K562 (cell line): ENCODE results near the gene ZNF335. TPM values are rescaled to one million over a fixed set of nuclear protein-coding genes. Genes with fewer than 3 reads are reported as not detected.
A peak's percentile ranks its signal among the peaks of the same experiment; 100 is the strongest.

ENCODE experiments used
- ADNP ChIP-seq: fragments of 200-800 bp; sonication (Bioruptor generic); IDR thresholded peaks from 2 replicates; pipeline ENCODE4 v1.6.1; 2016; ENCODE audit warnings: missing genetic modification characterization, missing compliant biosample characterization
- BCL6 ChIP-seq: fragments of 250-450 bp; sonication (Bioruptor Pico); IDR thresholded peaks from 2 replicates; pipeline ENCODE4 v1.4.0; 2020
- CBX1 ChIP-seq: sonication (generic); IDR thresholded peaks from 2 replicates; pipeline ENCODE4 v1.6.1; 2016; ENCODE audit warnings: antibody characterized with exemption, low read depth, mild to moderate bottlenecking
- CREM ChIP-seq: IDR thresholded peaks from 2 replicates; pipeline ENCODE4 v1.6.1; 2014; ENCODE audit warnings: antibody characterized with exemption, low read depth
- DACH1 ChIP-seq: fragments of 450-650 bp; IDR thresholded peaks from 2 replicates; pipeline ENCODE4 v1.6.1; 2018; ENCODE audit not compliant: partially characterized antibody
- EGR1 ChIP-seq: fragments of 450-650 bp; conservative IDR thresholded peaks from 2 replicates; pipeline ENCODE4 v1.6.1; 2017; ENCODE audit warnings: mild to moderate bottlenecking
- FOS ChIP-seq: IDR thresholded peaks from 3 replicates; pipeline ENCODE4 v1.6.1; 2011; ENCODE audit not compliant: insufficient read length; ENCODE audit errors: extremely low read depth
- LCOR ChIP-seq: sonication (generic); formaldehyde crosslinking; IDR thresholded peaks from 2 replicates; pipeline ENCODE4 v1.8.0; 2022; ENCODE audit warnings: mild to moderate bottlenecking, missing genetic modification reagents
- MAFK ChIP-seq: IDR thresholded peaks from 2 replicates; pipeline ENCODE4 v1.6.1; 2011; ENCODE audit warnings: low read length, improper control_type of control experiment
- NFIC ChIP-seq: fragments of 450-650 bp; IDR thresholded peaks from 2 replicates; pipeline ENCODE4 v1.6.1; 2017; ENCODE audit warnings: mild to moderate bottlenecking, inconsistent platforms
- NFYB ChIP-seq: IDR thresholded peaks from 2 replicates; pipeline ENCODE4 v1.6.1; 2011; ENCODE audit warnings: mild to moderate bottlenecking, moderate library complexity; ENCODE audit not compliant: insufficient read length; ENCODE audit errors: extremely low read depth
- NRF1 ChIP-seq, 2 experiments: fragments of 450-650 bp; IDR thresholded peaks in 1 of 2; conservative IDR thresholded peaks in 1 of 2; 2 replicates each; pipeline ENCODE4 v1.6.1; 2014; ENCODE audit warnings: mild to moderate bottlenecking in 2 of 2
- PRDM10 ChIP-seq: fragments of 450-650 bp; IDR thresholded peaks from 2 replicates; pipeline ENCODE4 v1.6.1; 2018; ENCODE audit not compliant: partially characterized antibody
- RBFOX2 ChIP-seq: fragments of 200-400 bp; formaldehyde crosslinking; IDR thresholded peaks from 2 replicates; pipeline ENCODE4 v1.6.1; 2017; ENCODE audit warnings: low read depth, mild to moderate bottlenecking, low read length, moderate library complexity
- RCOR1 ChIP-seq, 2 experiments: IDR thresholded peaks; 2 replicates each; pipeline ENCODE4 v1.6.1; 2012; ENCODE audit warnings: low read depth in 2 of 2, low read length in 2 of 2, borderline replicate concordance in 1 of 2, improper control_type of control experiment in 1 of 2
- RFX5 ChIP-seq: IDR thresholded peaks from 2 replicates; pipeline ENCODE4 v1.6.1; 2011; ENCODE audit warnings: low read depth, mild to moderate bottlenecking, improper control_type of control experiment, low read length
- SETDB1 ChIP-seq: IDR thresholded peaks from one replicate; pipeline ENCODE4 v1.6.1; 2012; ENCODE audit warnings: low read length, control low read depth, inconsistent platforms
- SNAPC5 ChIP-seq: fragments of 250-450 bp; sonication (Bioruptor Pico); IDR thresholded peaks from 2 replicates; pipeline ENCODE4 v1.8.0; 2021; ENCODE audit warnings: moderate library complexity, mild to moderate bottlenecking, inconsistent platforms
- TBP ChIP-seq: optimal IDR thresholded peaks from 2 replicates; pipeline ENCODE3; 2011; ENCODE audit warnings: low read depth, low read length, improper control_type of control experiment
- XRCC5 ChIP-seq: fragments of 200-400 bp; formaldehyde crosslinking; IDR thresholded peaks from 2 replicates; pipeline ENCODE4 v1.6.1; 2017; ENCODE audit warnings: low read depth, mild to moderate bottlenecking, low read length
- ZBTB33 ChIP-seq: sonication (generic); formaldehyde crosslinking; IDR thresholded peaks from 2 replicates; pipeline ENCODE4 v1.8.1; 2023; ENCODE audit warnings: mild to moderate bottlenecking, missing genetic modification reagents
- ZKSCAN1 ChIP-seq: fragments of 150-350 bp; IDR thresholded peaks from 2 replicates; pipeline ENCODE4 v1.6.1; 2016; ENCODE audit warnings: low read depth, low read length
- ZKSCAN3 ChIP-seq: fragments of 250-450 bp; sonication (Bioruptor Pico); IDR thresholded peaks from 2 replicates; pipeline ENCODE4 v1.4.0; 2020
- ZNF253 ChIP-seq: fragments of 250-450 bp; sonication (Bioruptor Pico); conservative IDR thresholded peaks from 2 replicates; pipeline ENCODE4 v1.6.1; 2021; ENCODE audit warnings: mild to moderate bottlenecking
- polyA plus RNA-seq, 8 experiments: library from polyadenylated mRNA; depleted of rRNA in 4 of 8; stranded (reverse) in 5 of 8; unstranded in 3 of 8; fragments of >200 nt; fragmentation: Nextera tagmentation in 2 of 8; fragmentation: Illumina TruSeq in 1 of 8; extraction: Ambion mirVana in 2 of 8; extraction: Trizol in 1 of 8; gene quantifications; 2 replicates each; pipeline versions ENCODE4 v1.2.1 to v1.2.3, GENCODE V29; 2011 to 2014; ENCODE audit warnings: inconsistent platforms in 1 of 8, missing spikeins in 1 of 8
- total RNA-seq, 7 experiments: library from RNA; depleted of rRNA in 6 of 7; stranded (reverse); fragments of >200 nt in 6 of 7; fragmentation: Illumina TruSeq in 2 of 7; extraction: Trizol in 2 of 7; gene quantifications; 2 replicates each; pipeline versions ENCODE4 v1.2.1 to v1.2.3, GENCODE V29; 2011 to 2021; ENCODE audit warnings: low replicate concordance in 1 of 7

The ZNF335 gene
- total and polyA plus RNA-seq, 9 of the 15 experiments (the other 6 are each of a cell fraction or from before 2014, with no cell fraction given): 0.39 to 16.0 (median 7.6) TPM

GRCh38 chr20:46011631-46012482 lies 39.9 kb upstream of the ZNF335 start (continued):
- TF ChIP-seq PRDM10: peak; percentile 88
- TF ChIP-seq NFYB: peak; percentile 53
- TF ChIP-seq SNAPC5 (CRISPR knock-in tag): no peak
- 0 out of 2 replicates have a peak, but pooled peaks have one; percentile 8 for TF ChIP-seq CREM
- peak; percentile 29 for TF ChIP-seq TBP
- TF ChIP-seq ZNF253: no peak
- peak; percentile 35; the same call in 1 of the 2 replicates for TF ChIP-seq LCOR (CRISPR knock-in tag)
- 0 out of 2 replicates have a peak, but pooled peaks have one; percentile 51 for TF ChIP-seq CBX1
- peak; percentile 80 for TF ChIP-seq DACH1
- 0 out of 2 replicates have a peak, but pooled peaks have one; percentile 10 for TF ChIP-seq NFIC
- no peak for TF ChIP-seq ADNP (tag)
- no peak for TF ChIP-seq SETDB1
- TF ChIP-seq RCOR1 (IDR thresholded peaks at IDR 0.05; ENCODE audit: borderline replicate concordance in 1 of 2, low read depth in 2 of 2, low read length in 2 of 2): 0 out of 4 replicates have a peak, but pooled peaks of 1 of the 2 experiments have one; percentile 31
- TF ChIP-seq RBFOX2: 0 out of 2 replicates have a peak, but pooled peaks have one; percentile 16
- no peak for TF ChIP-seq BCL6 (CRISPR knock-in tag)
- TF ChIP-seq ZKSCAN1: 0 out of 2 replicates have a peak, but pooled peaks have one; percentile 56
- peak; percentile 87 for TF ChIP-seq EGR1
- TF ChIP-seq ZBTB33 (CRISPR knock-in tag): peak; percentile 62; the same call in 1 of the 2 replicates
- TF ChIP-seq FOS: peak; percentile 1
- TF ChIP-seq XRCC5: peak; percentile 60; the same call in 1 of the 2 replicates
- no peak for TF ChIP-seq MAFK
- TF ChIP-seq ZKSCAN3: peak; percentile 94
- TF ChIP-seq NRF1 (conservative IDR thresholded peaks at IDR 0.05 in 1 of 2, IDR thresholded peaks at IDR 0.05 in 1 of 2): 0 out of 4 replicates have a peak, but pooled peaks of 1 of the 2 experiments have one; percentile 16
- TF ChIP-seq RFX5: no peak
